Activated T-cell treated with anti-CD3 and anti-CD28 coated beads, Interleukin-2, amount 50 U/mL, for 4 hours (primary cell): Measurements from ENCODE around the gene MEIS2. TPM values are rescaled to one million over a fixed set of nuclear protein-coding genes. Genes with fewer than 3 reads are reported as not detected.

Source experiments
- ATAC-seq, 2 donors: fragments of 200-7000 bp; cut with Tn5 transposase; one replicate each; pipeline ENCODE4 v1.10.0; 2021
- DNase-seq: peaks from one replicate; pipeline ENCODE4 v3.0.0-alpha.2; 2020
- H3K27me3 Mint-ChIP-seq: one replicate; pipeline ENCODE4 v1.8.0; 2021; ENCODE audit warnings: low read depth, mixed read lengths
- H3K36me3 Mint-ChIP-seq: one replicate; pipeline ENCODE4 v1.8.0; 2022; ENCODE audit warnings: mixed read lengths; ENCODE audit not compliant: insufficient read depth
- H3K4me1 Mint-ChIP-seq: one replicate; pipeline ENCODE4 v1.8.0; 2021; ENCODE audit warnings: low read depth, mixed read lengths
- H3K4me3 Mint-ChIP-seq: one replicate; pipeline ENCODE4 v1.8.0; 2021; ENCODE audit warnings: mild to moderate bottlenecking, moderate library complexity, mixed read lengths
- H3K9me3 Mint-ChIP-seq: one replicate; pipeline ENCODE4 v1.8.0; 2021; ENCODE audit warnings: mixed read lengths
- total RNA-seq, 3 donors: library from RNA; stranded (reverse); gene quantifications; one replicate each; pipeline ENCODE4 v1.2.1, GENCODE V29; 2021

MEIS2 gene
- total RNA-seq, 3 donors from 2014 or later, result 0.20 TPM; not detected in 2

DNA sequence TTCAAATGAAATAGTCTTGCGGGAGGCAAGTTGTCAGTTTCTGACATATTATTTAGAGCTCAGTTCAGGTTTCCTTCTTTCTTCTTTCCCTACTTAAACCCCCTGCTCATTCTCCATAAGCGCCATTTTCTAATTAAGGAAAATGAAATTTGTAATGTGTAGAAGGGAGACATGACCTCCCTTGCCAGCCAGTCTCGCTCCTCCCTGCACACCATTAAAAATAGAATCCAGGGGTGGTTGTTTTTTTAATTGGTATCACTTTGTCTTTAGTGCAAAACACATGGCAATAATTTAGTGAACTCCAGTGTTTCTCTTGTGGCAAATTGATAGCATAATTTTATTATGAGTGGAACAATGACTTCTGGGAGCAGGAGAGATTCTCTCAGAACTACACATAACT, 160.1 kb downstream of the MEIS2 start:
- ATAC-seq, result no peak
- Mint-ChIP-seq H3K4me3 (no peak overlapping the region), H3K4me1 (no peaks in the 10 kb centered on the region), H3K9me3 (no peaks in the 10 kb centered on the region), H3K36me3 (no peaks in the 10 kb centered on the region), H3K27me3 (no peaks in the 10 kb centered on the region)
- DNase-seq, result no peak

DNA sequence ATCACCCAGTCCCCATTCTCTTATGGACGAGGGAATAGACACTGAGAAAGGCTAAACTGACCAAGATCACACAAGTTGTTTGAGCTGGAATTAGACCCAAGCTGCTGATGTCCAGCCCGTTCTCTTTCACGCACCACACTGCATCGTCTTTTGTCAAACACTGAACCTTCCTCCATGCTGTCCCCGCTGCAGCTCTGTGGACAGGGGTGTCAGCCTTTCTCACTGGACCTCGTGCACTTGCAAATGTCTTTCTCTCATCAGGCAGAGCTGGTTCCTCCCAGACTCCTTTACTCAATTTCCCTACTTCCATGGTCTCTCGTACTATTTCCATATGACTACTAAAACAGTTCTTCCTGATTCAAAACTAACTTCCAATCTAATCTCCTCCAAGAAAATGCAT, 161.6 kb downstream of the MEIS2 start:
- Mint-ChIP-seq H3K9me3 (no peaks in the 10 kb centered on the region), H3K36me3 (no peaks in the 10 kb centered on the region), H3K4me3 (no peak overlapping the region), H3K27me3 (no peaks in the 10 kb centered on the region), H3K4me1 (no peaks in the 10 kb centered on the region)
- ATAC-seq (no peak), DNase-seq (no peak)

DNA sequence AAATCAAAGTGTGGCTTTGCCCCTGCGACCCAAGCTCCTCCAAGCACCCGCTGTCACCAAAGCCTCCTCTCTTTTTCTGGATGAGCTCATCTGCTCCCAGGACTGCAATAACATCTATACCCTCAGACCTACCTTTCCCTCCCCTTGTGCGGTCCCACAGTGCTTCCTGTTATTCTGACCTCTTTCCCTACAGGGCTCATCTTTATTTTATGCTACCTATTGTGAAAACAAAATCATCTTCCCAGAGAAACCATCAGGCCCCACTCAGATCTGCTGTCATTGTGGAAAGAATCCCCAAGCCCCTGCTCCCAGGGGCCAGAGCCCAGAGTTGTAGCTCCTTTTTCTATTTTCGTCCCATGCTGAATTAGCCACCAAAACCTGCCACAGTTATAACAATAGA, 162.2 kb downstream of the MEIS2 start:
- ATAC-seq (no peak), DNase-seq (no peak)
- H3K36me3 Mint-ChIP-seq, result no peaks in the 10 kb centered on the region
- no peaks in the 10 kb centered on the region for H3K9me3 Mint-ChIP-seq
- H3K4me3 Mint-ChIP-seq, result no peak overlapping the region
- H3K27me3 Mint-ChIP-seq, result no peaks in the 10 kb centered on the region
- no peaks in the 10 kb centered on the region for H3K4me1 Mint-ChIP-seq

GRCh38 chr15:36936613-36937012, 163.7 kb downstream of the MEIS2 start:
- Mint-ChIP-seq H3K36me3 (no peaks in the 10 kb centered on the region), H3K9me3 (no peaks in the 10 kb centered on the region), H3K4me1 (no peaks in the 10 kb centered on the region), H3K4me3 (no peak overlapping the region), H3K27me3 (no peaks in the 10 kb centered on the region)
- DNase-seq (no peak), ATAC-seq (no peak)

- no peaks in the 10 kb centered on the region for H3K27me3 Mint-ChIP-seq
- peaks cover 9% of the 10 kb centered on the region for H3K9me3 Mint-ChIP-seq
- DNase-seq (no peak), ATAC-seq (no peak)
- no peaks in the 10 kb centered on the region for H3K4me1 Mint-ChIP-seq
- no peak overlapping the region for H3K4me3 Mint-ChIP-seq
- no peaks in the 10 kb centered on the region for H3K36me3 Mint-ChIP-seq
Observed at GRCh38 chr15:36933255-36933990, 166.9 kb downstream of the MEIS2 start.

DNA sequence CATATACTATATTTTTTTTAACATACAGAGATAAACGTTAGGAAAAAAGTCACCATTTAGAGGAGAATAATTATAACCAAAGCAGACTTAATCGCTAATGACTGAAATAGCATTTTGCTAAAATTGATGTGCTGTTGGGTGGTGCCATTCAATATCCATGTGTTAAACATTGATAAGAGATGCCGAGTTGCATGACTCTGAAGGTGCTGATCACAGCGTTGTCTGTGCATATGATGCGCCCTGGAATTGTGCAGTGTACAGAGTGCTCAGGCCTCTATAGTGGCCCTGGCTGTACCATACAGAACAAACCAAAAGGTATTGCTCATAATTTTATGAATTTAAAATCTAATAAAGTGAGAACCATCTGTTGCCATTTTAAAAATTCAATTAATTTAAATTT, 168.3 kb downstream of the MEIS2 start:
- Mint-ChIP-seq H3K4me1 (no peaks in the 10 kb centered on the region), H3K4me3 (no peak overlapping the region), H3K27me3 (peaks cover 2% of the 10 kb centered on the region), H3K36me3 (no peaks in the 10 kb centered on the region), H3K9me3 (peaks cover 9% of the 10 kb centered on the region)
- ATAC-seq, result no peak
- no peak for DNase-seq

DNA sequence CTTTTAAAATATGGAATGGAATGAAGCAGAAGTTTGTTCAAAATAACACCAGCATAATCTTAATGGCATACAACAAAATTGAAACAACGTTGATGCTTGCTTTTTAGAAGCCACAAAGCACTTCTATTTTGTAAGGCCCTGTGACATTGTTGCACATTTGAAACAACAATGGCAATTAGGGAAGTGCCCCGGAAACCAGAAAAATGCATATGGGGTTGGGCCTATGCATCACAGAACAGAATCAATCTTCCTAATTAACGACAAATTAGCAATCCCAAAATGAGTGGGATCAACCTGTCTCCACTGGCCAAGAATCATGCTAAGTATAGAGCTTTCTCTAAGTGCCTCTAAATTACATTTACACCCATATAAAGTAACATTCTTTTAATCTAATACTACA, 168.9 kb downstream of the MEIS2 start:
- no peak for ATAC-seq
- H3K4me3 Mint-ChIP-seq, result no peak overlapping the region

DNA sequence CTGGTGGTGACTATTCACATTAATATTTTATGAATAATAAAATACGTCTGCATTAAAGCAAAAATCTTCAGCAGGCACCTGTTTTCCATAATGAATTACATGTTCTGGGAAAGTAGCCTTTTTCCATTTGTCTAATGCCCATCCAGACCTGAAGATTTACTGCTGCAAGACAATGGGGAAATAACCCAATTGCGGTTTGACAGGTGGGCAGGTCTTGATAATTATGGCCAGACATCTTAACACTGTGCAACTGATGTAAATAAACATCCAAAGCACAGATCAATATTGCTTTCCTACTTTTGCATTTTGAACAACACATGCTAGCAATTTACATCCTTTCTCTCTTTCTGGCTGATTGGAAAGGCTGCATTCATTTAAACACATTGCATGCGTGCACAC, 173.9 kb downstream of the MEIS2 start:
- no peak for DNase-seq
- H3K9me3 Mint-ChIP-seq, result peaks cover 9% of the 10 kb centered on the region
- H3K27me3 Mint-ChIP-seq, result peaks cover 5% of the 10 kb centered on the region
- ATAC-seq, result no peak
- H3K4me3 Mint-ChIP-seq, result no peak overlapping the region
- H3K36me3 Mint-ChIP-seq, result no peaks in the 10 kb centered on the region
- no peaks in the 10 kb centered on the region for H3K4me1 Mint-ChIP-seq

More for the DNA sequence above, 168.9 kb downstream of the MEIS2 start:
- H3K27me3 Mint-ChIP-seq, result peaks cover 5% of the 10 kb centered on the region
- no peak for DNase-seq
- peaks cover 9% of the 10 kb centered on the region for H3K9me3 Mint-ChIP-seq
- H3K36me3 Mint-ChIP-seq, result no peaks in the 10 kb centered on the region
- no peaks in the 10 kb centered on the region for H3K4me1 Mint-ChIP-seq

- Mint-ChIP-seq H3K4me3 (no peak overlapping the region), H3K36me3 (no peaks in the 10 kb centered on the region), H3K27me3 (peaks cover 5% of the 10 kb centered on the region), H3K4me1 (no peaks in the 10 kb centered on the region), H3K9me3 (peaks cover 7% of the 10 kb centered on the region)
- DNase-seq (no peak), ATAC-seq (no peak)
Observed at GRCh38 chr15:36925653-36926426, 174.5 kb downstream of the MEIS2 start.

GRCh38 chr15:36925049-36925448, 175.3 kb downstream of the MEIS2 start:
- peaks cover 5% of the 10 kb centered on the region for H3K27me3 Mint-ChIP-seq
- ATAC-seq (no peak), DNase-seq (no peak)
- H3K4me1 Mint-ChIP-seq, result no peaks in the 10 kb centered on the region
- no peak overlapping the region for H3K4me3 Mint-ChIP-seq
- no peaks in the 10 kb centered on the region for H3K36me3 Mint-ChIP-seq
- H3K9me3 Mint-ChIP-seq, result peaks cover 7% of the 10 kb centered on the region

GRCh38 chr15:36924034-36924433, 176.3 kb downstream of the MEIS2 start:
- peaks cover 5% of the 10 kb centered on the region for H3K27me3 Mint-ChIP-seq
- no peaks in the 10 kb centered on the region for H3K36me3 Mint-ChIP-seq
- H3K4me3 Mint-ChIP-seq, result no peak overlapping the region
- H3K9me3 Mint-ChIP-seq, result peaks cover 2% of the 10 kb centered on the region
- no peak for DNase-seq
- no peak for ATAC-seq
- H3K4me1 Mint-ChIP-seq, result no peaks in the 10 kb centered on the region

DNA sequence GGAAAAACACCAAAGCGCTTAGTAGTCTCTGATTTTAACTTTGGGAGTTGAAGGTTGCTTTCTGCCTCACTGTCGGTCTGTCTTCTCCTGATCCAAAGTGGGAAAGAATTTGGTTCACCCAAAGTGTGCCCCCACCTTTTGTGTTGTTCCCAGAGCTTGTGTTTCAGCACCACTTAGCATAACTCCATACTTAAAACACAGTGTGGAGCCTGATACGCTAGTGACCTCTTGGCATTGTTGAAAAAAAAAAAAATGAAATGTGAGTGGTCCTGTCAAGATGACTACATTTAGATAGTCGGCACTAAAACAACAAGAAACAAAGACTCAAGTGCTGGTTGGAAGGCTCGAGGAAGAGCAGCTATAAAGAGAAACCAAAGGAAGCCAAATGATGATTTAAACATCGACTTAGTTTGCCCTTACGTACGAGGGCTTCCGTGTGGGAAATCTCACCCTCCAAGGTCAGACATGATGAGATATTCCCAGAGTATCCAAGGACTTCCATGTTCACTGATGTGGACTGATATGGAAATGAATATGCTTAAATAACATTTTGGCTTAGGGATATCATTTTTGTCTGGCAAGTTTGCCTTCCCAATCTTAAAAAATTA, 178.8 kb downstream of the MEIS2 start:
- Mint-ChIP-seq H3K9me3 (no peaks in the 10 kb centered on the region), H3K4me1 (no peaks in the 10 kb centered on the region), H3K36me3 (no peaks in the 10 kb centered on the region), H3K27me3 (no peaks in the 10 kb centered on the region), H3K4me3 (no peak overlapping the region)
- DNase-seq (no peak), ATAC-seq (no peak)

DNA sequence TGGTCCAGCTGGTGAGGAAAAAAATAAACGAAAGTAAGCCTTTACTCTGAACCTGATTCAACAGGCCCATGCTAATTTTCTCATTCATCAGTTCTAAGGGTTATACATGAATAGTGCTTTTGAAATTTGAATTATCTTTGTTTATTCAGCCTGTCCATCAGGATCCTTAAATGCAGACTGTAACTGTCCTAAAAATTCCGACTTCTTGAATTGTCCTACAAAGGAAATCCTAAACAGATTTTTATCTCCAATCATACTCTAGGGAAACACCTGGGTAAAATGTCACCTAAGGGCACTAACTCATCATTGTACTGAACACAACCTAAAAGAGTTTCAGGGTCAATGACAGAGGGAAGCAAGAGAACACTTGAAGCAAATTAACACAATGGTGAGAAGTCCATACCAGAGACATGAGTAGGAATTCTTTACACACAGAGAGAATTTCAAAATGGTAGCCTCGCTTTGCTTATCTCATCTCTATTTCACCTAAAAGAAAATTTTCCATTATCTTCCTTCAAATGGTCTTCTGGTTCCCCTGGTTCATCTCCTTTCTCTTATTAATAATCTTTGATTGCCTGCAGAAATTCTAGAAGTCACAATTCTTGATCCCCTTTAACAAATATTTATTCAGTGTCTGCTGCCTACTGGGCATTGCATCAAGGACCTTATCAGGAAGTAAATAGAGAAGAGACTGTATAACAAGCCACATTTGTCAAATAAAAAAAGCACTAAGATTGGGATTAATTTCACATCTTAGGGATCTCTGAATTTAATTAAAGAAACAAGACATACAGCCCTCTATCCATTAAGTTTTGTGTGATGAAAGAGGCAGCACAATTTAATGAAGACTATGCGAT, 182.7 kb downstream of the MEIS2 start:
- Mint-ChIP-seq H3K36me3 (no peaks in the 10 kb centered on the region), H3K4me1 (no peaks in the 10 kb centered on the region), H3K4me3 (no peak overlapping the region), H3K9me3 (no peaks in the 10 kb centered on the region), H3K27me3 (no peaks in the 10 kb centered on the region)
- ATAC-seq (no peak), DNase-seq (no peak)
